ENCODE data around the gene CNOT11.
"Not testable (repeated sequence)": the region's sequence is repeated elsewhere in the genome, so short reads cannot be mapped to it uniquely, and the experiment has no call there.

CNOT11 gene
- 59.3 to 73.8 reads per million in 2 experiments for total RNA-seq

- peak; percentile 100 for DNase-seq (ENCODE audit: low read depth)
These were observed at the start of gene CNOT11 for GRCh38 chr2:101252408-101253012. Gene CNOT11 (plus strand): TSS chr2:101252886. CDS start chr2:101252965, 79 bp downstream.

- no peak for DNase-seq (ENCODE audit: low read depth)
These were observed 48.1 kb upstream of the CNOT11 start for GRCh38 chr2:101204400-101205115.

- peak; percentile 12 for DNase-seq (ENCODE audit: low read depth)
These were observed 46.9 kb upstream of the CNOT11 start for GRCh38 chr2:101205521-101206479.

GRCh38 chr2:101208830-101209229, 43.9 kb upstream of the CNOT11 start:
- DNase-seq (ENCODE audit: low read depth) = no peak

GRCh38 chr2:101219246-101219645, 33.4 kb upstream of the CNOT11 start:
- no peak for DNase-seq (ENCODE audit: low read depth)

- not testable (repeated sequence) for DNase-seq (ENCODE audit: low read depth)
These were observed 32.6 kb upstream of the CNOT11 start for GRCh38 chr2:101220091-101220490.

GRCh38 chr2:101223814-101224231, 28.9 kb upstream of the CNOT11 start:
- DNase-seq (ENCODE audit: low read depth) = peak; percentile 6

- no peak for DNase-seq (ENCODE audit: low read depth)
These were observed 22.1 kb upstream of the CNOT11 start for GRCh38 chr2:101230541-101231001.

GRCh38 chr2:101231240-101231639, 21.4 kb upstream of the CNOT11 start:
- DNase-seq (ENCODE audit: low read depth) = no peak

GRCh38 chr2:101231937-101232730, 20.6 kb upstream of the CNOT11 start:
- DNase-seq (ENCODE audit: low read depth) = no peak

GRCh38 chr2:101232770-101233169, 19.9 kb upstream of the CNOT11 start:
- no peak for DNase-seq (ENCODE audit: low read depth)

GRCh38 chr2:101234169-101234938, 18.3 kb upstream of the CNOT11 start:
- DNase-seq (ENCODE audit: low read depth) = no peak

GRCh38 chr2:101235956-101236355, 16.7 kb upstream of the CNOT11 start:
- DNase-seq (ENCODE audit: low read depth) = not testable (repeated sequence)

- not testable (repeated sequence) for DNase-seq (ENCODE audit: low read depth)
These were observed 14.7 kb upstream of the CNOT11 start for GRCh38 chr2:101237944-101238343.

GRCh38 chr2:101238930-101239759, 13.5 kb upstream of the CNOT11 start:
- DNase-seq (ENCODE audit: low read depth) = no peak

GRCh38 chr2:101239760-101240118, 12.9 kb upstream of the CNOT11 start:
- not testable (repeated sequence) for DNase-seq (ENCODE audit: low read depth)

GRCh38 chr2:101240694-101241093, 12.0 kb upstream of the CNOT11 start:
- not testable (repeated sequence) for DNase-seq (ENCODE audit: low read depth)

GRCh38 chr2:101241158-101241557, 11.5 kb upstream of the CNOT11 start:
- no peak for DNase-seq (ENCODE audit: low read depth)

GRCh38 chr2:101244373-101244772, 8.3 kb upstream of the CNOT11 start:
- not testable (repeated sequence) for DNase-seq (ENCODE audit: low read depth)

- DNase-seq (ENCODE audit: low read depth) = not testable (repeated sequence)
These were observed 7.8 kb upstream of the CNOT11 start for GRCh38 chr2:101244899-101245298.
